KMS-11 (cell line): Measurements from ENCODE around the gene HACD3.
A peak's percentile ranks its signal among the peaks of the same experiment; 100 is the strongest.
"Not testable (repeated sequence)": the region's sequence is repeated elsewhere in the genome, so short reads cannot be mapped to it uniquely, and the experiment has no call there.

Experiments
- H2AFZ ChIP-seq: fragments of 200-600 bp; sonication (generic); 2 replicates; pipeline ENCODE4 v1.6.1; 2016; ENCODE audit warnings: antibody characterized with exemption, mixed run types, low read depth
- H3K27ac ChIP-seq: fragments of 200-600 bp; sonication (generic); 2 replicates; pipeline ENCODE4 v1.6.1; 2016; ENCODE audit warnings: mild to moderate bottlenecking, mixed run types
- H3K27me3 ChIP-seq: fragments of 200-600 bp; sonication (generic); 2 replicates; pipeline ENCODE4 v1.6.1; 2017; ENCODE audit warnings: mild to moderate bottlenecking, low read depth, mixed run types, moderate library complexity; ENCODE audit not compliant: insufficient read depth
- H3K36me3 ChIP-seq: fragments of 200-600 bp; sonication (generic); 2 replicates; pipeline ENCODE4 v1.6.1; 2017; ENCODE audit warnings: mild to moderate bottlenecking, mixed run types; ENCODE audit not compliant: insufficient read depth
- H3K4me1 ChIP-seq: fragments of 200-600 bp; sonication (generic); 2 replicates; pipeline ENCODE4 v1.6.1; 2016; ENCODE audit warnings: mild to moderate bottlenecking, low read depth, mixed run types; ENCODE audit not compliant: poor library complexity, severe bottlenecking
- H3K4me2 ChIP-seq: fragments of 200-600 bp; sonication (generic); 2 replicates; pipeline ENCODE4 v1.7.0; 2016; ENCODE audit warnings: mild to moderate bottlenecking, mixed run types
- H3K4me3 ChIP-seq: fragments of 200-600 bp; sonication (generic); IDR thresholded peaks from 2 replicates; pipeline ENCODE4 v1.6.1; 2017; ENCODE audit warnings: low read depth, low read length, mixed read lengths; ENCODE audit not compliant: insufficient read depth
- H3K79me2 ChIP-seq: fragments of 200-600 bp; sonication (generic); 2 replicates; pipeline ENCODE4 v1.6.1; 2016; ENCODE audit warnings: low read depth, mixed run types; ENCODE audit not compliant: insufficient read depth
- H3K9ac ChIP-seq: fragments of 200-600 bp; sonication (generic); 2 replicates; pipeline ENCODE4 v1.6.1; 2016; ENCODE audit warnings: mild to moderate bottlenecking, mixed run types
- H4K20me1 ChIP-seq: fragments of 200-600 bp; sonication (generic); 2 replicates; pipeline ENCODE4 v1.6.1; 2016; ENCODE audit warnings: mild to moderate bottlenecking, mixed run types; ENCODE audit not compliant: insufficient read depth
- CTCF ChIP-seq: fragments of 200-600 bp; sonication (generic); conservative IDR thresholded peaks from 2 replicates; pipeline ENCODE4 v1.6.1; 2017; ENCODE audit warnings: low read depth, mild to moderate bottlenecking, antibody characterized with exemption, low read length, moderate library complexity, mixed read lengths

The HACD3 gene

GRCh38 chr15:65550681-65551098, 20.4 kb downstream of the HACD3 start:
- peaks cover 38% of the 10 kb centered on the region for H3K79me2 ChIP-seq
- H3K36me3 ChIP-seq, result no peaks in the 10 kb centered on the region
- H3K4me2 ChIP-seq, result peak overlapping the region; percentile 41

GRCh38 chr15:65551183-65551582, 20.9 kb downstream of the HACD3 start:
- TF ChIP-seq CTCF, result no peak
- Histone ChIP-seq H2AFZ (no peak overlapping the region), H3K4me3 (no peak overlapping the region), H3K27me3 (no peaks in the 10 kb centered on the region), H3K4me2 (no peak overlapping the region), H3K36me3 (no peaks in the 10 kb centered on the region), H3K9ac (no peak overlapping the region), H3K27ac (no peak overlapping the region), H3K79me2 (peaks cover 33% of the 10 kb centered on the region), H3K4me1 (peaks cover 29% of the 10 kb centered on the region), H4K20me1 (peaks cover 9% of the 10 kb centered on the region)

More at GRCh38 chr15:65550681-65551098, 20.4 kb downstream of the HACD3 start:
- Histone ChIP-seq H2AFZ (no peak overlapping the region), H3K27me3 (no peaks in the 10 kb centered on the region), H3K27ac (peak overlapping the region; percentile 27), H3K4me1 (peaks cover 29% of the 10 kb centered on the region), H3K9ac (no peak overlapping the region; the same call in 1 of the 2 replicates), H4K20me1 (peaks cover 14% of the 10 kb centered on the region), H3K4me3 (no peak overlapping the region)
- TF ChIP-seq CTCF, result no peak

- not testable (repeated sequence) for H3K27me3 ChIP-seq, H3K4me2 ChIP-seq, H2AFZ ChIP-seq, H4K20me1 ChIP-seq, H3K9ac ChIP-seq, H3K36me3 ChIP-seq, H3K27ac ChIP-seq, H3K4me3 ChIP-seq
- Histone ChIP-seq H3K79me2 (peaks cover 17% of the 10 kb centered on the region; the same call in 1 of the 2 replicates), H3K4me1 (peaks cover 29% of the 10 kb centered on the region)
Measured at GRCh38 chr15:65552851-65553250, 22.6 kb downstream of the HACD3 start.

DNA sequence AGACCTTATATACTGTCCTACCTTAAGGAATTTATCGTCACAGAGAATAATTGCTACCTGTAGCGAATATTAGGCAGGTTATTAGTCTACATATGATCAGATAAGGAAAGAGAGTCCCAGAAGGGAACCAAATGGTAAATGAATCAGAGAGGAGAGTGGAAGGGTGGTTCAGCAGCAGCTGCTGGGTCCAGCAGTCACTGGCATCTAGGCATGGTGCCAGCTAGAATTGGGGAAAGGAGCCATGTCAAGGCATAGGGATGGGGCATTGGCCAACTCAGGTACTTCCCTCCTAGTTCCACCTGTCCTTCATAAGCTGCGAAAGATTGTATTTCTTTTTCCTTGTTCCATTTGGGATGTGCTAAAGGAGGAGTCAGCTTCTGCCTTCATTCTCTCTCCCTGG, 23.4 kb downstream of the HACD3 start:
- Histone ChIP-seq H2AFZ (no peak overlapping the region), H4K20me1 (peaks cover 7% of the 10 kb centered on the region), H3K4me1 (peaks cover 26% of the 10 kb centered on the region), H3K4me3 (no peak overlapping the region), H3K27me3 (no peaks in the 10 kb centered on the region), H3K79me2 (peaks cover 8% of the 10 kb centered on the region; the same call in 1 of the 2 replicates), H3K27ac (no peak overlapping the region), H3K36me3 (0 out of 2 replicates have a peak, but pooled peaks cover 3% of the 10 kb centered on the region), H3K4me2 (no peak overlapping the region), H3K9ac (no peak overlapping the region)
- no peak for TF ChIP-seq CTCF

- no peaks in the 10 kb centered on the region; the same call in 1 of the 2 replicates for H3K79me2 ChIP-seq
- no peak for TF ChIP-seq CTCF
Measured at GRCh38 chr15:65556622-65557021, 26.4 kb downstream of the HACD3 start.

More at GRCh38 chr15:65556622-65557021, 26.4 kb downstream of the HACD3 start:
- Histone ChIP-seq H3K4me2 (no peak overlapping the region), H3K36me3 (0 out of 2 replicates have a peak, but pooled peaks cover 3% of the 10 kb centered on the region), H2AFZ (no peak overlapping the region), H3K27ac (no peak overlapping the region), H3K4me3 (no peak overlapping the region), H3K4me1 (no peaks in the 10 kb centered on the region), H3K9ac (no peak overlapping the region), H3K27me3 (no peaks in the 10 kb centered on the region), H4K20me1 (no peaks in the 10 kb centered on the region)
